ENCODE measurements around the gene HIC1. TPM values are rescaled to one million over a fixed set of nuclear protein-coding genes. Genes with fewer than 3 reads are reported as not detected.
"Not testable (repeated sequence)": the region's sequence is repeated elsewhere in the genome, so short reads cannot be mapped to it uniquely, and the experiment has no call there.

Gene HIC1
- total RNA-seq, 5 donors from 2014 or later (not counting 1 experiment from before 2014, with no cell fraction given) = 3.2 to 12.3 (median 8.4) TPM

GRCh38 chr17:2013220-2013993, 41.5 kb upstream of the HIC1 start:
- H3K27ac ChIP-seq (ENCODE audit: low read length); DNase-seq; H3K4me1 Mint-ChIP-seq; H3K27ac Mint-ChIP-seq; H3K4me3 Mint-ChIP-seq; H3K36me3 Mint-ChIP-seq; H3K9me3 Mint-ChIP-seq; H3K36me3 ChIP-seq (ENCODE audit: control insufficient read depth in 2 of 2, extremely low read depth in 1 of 2, insufficient read depth in 1 of 2, low read length in 1 of 2); H3K4me1 ChIP-seq (ENCODE audit: control insufficient read depth in 1 of 2, extremely low read depth in 1 of 2, insufficient read depth in 2 of 2, low read length in 2 of 2); ATAC-seq (replicated peaks in 1 of 4); H3K4me3 ChIP-seq (ENCODE audit: control insufficient read depth in 1 of 2, extremely low read depth in 1 of 2, low read length in 1 of 2); CTCF ChIA-PET; H3K9me3 ChIP-seq: not testable (repeated sequence)
- WGBS (ENCODE audit: insufficient coverage) = 100% methylated on average over 4 of the region's 6 CpGs
- POLR2A ChIA-PET = interaction anchor here in 1 of 2 donors (0.5 kb wide), 1 partner anchor 12 kb away, joined by 4 read pairs; the partner anchor contains the start of gene RTN4RL1
- H3K27me3 ChIP-seq (replicated peaks in 1 of 2; ENCODE audit: control insufficient read depth in 2 of 2, extremely low read depth in 1 of 2, insufficient read depth in 2 of 2, low read length in 1 of 2) = peaks cover 0 to 51% of the 10 kb centered on the region in 2 experiments
- H3K27me3 Mint-ChIP-seq = peaks cover 9 to 18% of the 10 kb centered on the region in 2 donors

- H3K4me3 Mint-ChIP-seq = no peak overlapping the region
- no peaks in the 10 kb centered on the region for H3K36me3 ChIP-seq (ENCODE audit: control insufficient read depth in 2 of 2, extremely low read depth in 1 of 2, insufficient read depth in 1 of 2, low read length in 1 of 2)
- no peak overlapping the region for H3K27ac Mint-ChIP-seq
- ATAC-seq (replicated peaks in 1 of 4) = no peak
- no peaks in the 10 kb centered on the region for H3K9me3 Mint-ChIP-seq
- ChIA-PET CTCF (no interaction called here), POLR2A (interaction anchor here in 1 of 2 donors (0.5 kb wide), 1 partner anchor 11 kb away, joined by 4 read pairs; the partner anchor contains the start of gene RTN4RL1)
- H3K27me3 Mint-ChIP-seq = peaks cover 10 to 19% of the 10 kb centered on the region in 2 donors
- no peaks in the 10 kb centered on the region for H3K4me1 ChIP-seq (ENCODE audit: control insufficient read depth in 1 of 2, extremely low read depth in 1 of 2, insufficient read depth in 2 of 2, low read length in 2 of 2)
- no peak overlapping the region for H3K27ac ChIP-seq (ENCODE audit: low read length)
- no peaks in the 10 kb centered on the region for H3K36me3 Mint-ChIP-seq
- no peaks in the 10 kb centered on the region for H3K9me3 ChIP-seq
- 80% methylated on average over 1 of the region's 1 CpG for WGBS (ENCODE audit: insufficient coverage)
- no peak for DNase-seq
- no peaks in the 10 kb centered on the region for H3K4me1 Mint-ChIP-seq
- peaks cover 0 to 56% of the 10 kb centered on the region in 2 experiments for H3K27me3 ChIP-seq (replicated peaks in 1 of 2; ENCODE audit: control insufficient read depth in 2 of 2, extremely low read depth in 1 of 2, insufficient read depth in 2 of 2, low read length in 1 of 2)
- no peak overlapping the region for H3K4me3 ChIP-seq (ENCODE audit: control insufficient read depth in 1 of 2, extremely low read depth in 1 of 2, low read length in 1 of 2)
These were observed 40.9 kb upstream of the HIC1 start for GRCh38 chr17:2013994-2014317.

- no peaks in the 10 kb centered on the region for H3K36me3 ChIP-seq (ENCODE audit: control insufficient read depth in 2 of 2, extremely low read depth in 1 of 2, insufficient read depth in 1 of 2, low read length in 1 of 2)
- H3K9me3 ChIP-seq = no peaks in the 10 kb centered on the region
- H3K4me1 Mint-ChIP-seq = no peaks in the 10 kb centered on the region
- H3K27me3 ChIP-seq (replicated peaks in 1 of 2; ENCODE audit: control insufficient read depth in 2 of 2, extremely low read depth in 1 of 2, insufficient read depth in 2 of 2, low read length in 1 of 2) = peaks cover 0 to 69% of the 10 kb centered on the region in 2 experiments
- CTCF ChIA-PET = no interaction called here
- H3K4me3 ChIP-seq (ENCODE audit: control insufficient read depth in 1 of 2, extremely low read depth in 1 of 2, low read length in 1 of 2) = no peak overlapping the region
- H3K9me3 Mint-ChIP-seq = no peaks in the 10 kb centered on the region
- no peak for ATAC-seq (replicated peaks in 1 of 4)
- no peak overlapping the region for H3K27ac Mint-ChIP-seq
- no peaks in the 10 kb centered on the region for H3K36me3 Mint-ChIP-seq
- POLR2A ChIA-PET = no interaction called here
- no peak overlapping the region for H3K27ac ChIP-seq (ENCODE audit: low read length)
- no peaks in the 10 kb centered on the region for H3K4me1 ChIP-seq (ENCODE audit: control insufficient read depth in 1 of 2, extremely low read depth in 1 of 2, insufficient read depth in 2 of 2, low read length in 2 of 2)
- DNase-seq = no peak
- H3K27me3 Mint-ChIP-seq = peaks cover 16 to 28% of the 10 kb centered on the region in 2 donors
- no peak overlapping the region for H3K4me3 Mint-ChIP-seq
- 81% methylated on average over 10 of the region's 14 CpGs for WGBS (ENCODE audit: insufficient coverage)
These were observed 39.6 kb upstream of the HIC1 start for GRCh38 chr17:2015314-2015713.

- DNase-seq (no peak), ATAC-seq (replicated peaks in 1 of 4) (no peak)
- Mint-ChIP-seq H3K36me3 (no peaks in the 10 kb centered on the region), H3K9me3 (no peaks in the 10 kb centered on the region), H3K27ac (no peak overlapping the region), H3K4me3 (no peak overlapping the region), H3K4me1 (peaks cover 0 to 3% (median 0%) of the 10 kb centered on the region in 3 donors), H3K27me3 (peaks cover 18 to 28% of the 10 kb centered on the region in 2 donors)
- Histone ChIP-seq H3K9me3 (no peaks in the 10 kb centered on the region), H3K4me3 (ENCODE audit: control insufficient read depth in 1 of 2, extremely low read depth in 1 of 2, low read length in 1 of 2) (no peak overlapping the region), H3K4me1 (ENCODE audit: control insufficient read depth in 1 of 2, extremely low read depth in 1 of 2, insufficient read depth in 2 of 2, low read length in 2 of 2) (no peaks in the 10 kb centered on the region), H3K27ac (ENCODE audit: low read length) (no peak overlapping the region), H3K36me3 (ENCODE audit: control insufficient read depth in 2 of 2, extremely low read depth in 1 of 2, insufficient read depth in 1 of 2, low read length in 1 of 2) (no peaks in the 10 kb centered on the region), H3K27me3 (replicated peaks in 1 of 2; ENCODE audit: control insufficient read depth in 2 of 2, extremely low read depth in 1 of 2, insufficient read depth in 2 of 2, low read length in 1 of 2) (peaks cover 0 to 73% of the 10 kb centered on the region in 2 experiments)
- WGBS (ENCODE audit: insufficient coverage) = 90% methylated on average over 19 of the region's 20 CpGs
- ChIA-PET POLR2A (no interaction called here), CTCF (no interaction called here)
These were observed 38.4 kb upstream of the HIC1 start for GRCh38 chr17:2016494-2016893.

- H3K27me3 Mint-ChIP-seq = peaks cover 17 to 26% of the 10 kb centered on the region in 2 donors
- H3K4me3 ChIP-seq (ENCODE audit: control insufficient read depth in 1 of 2, extremely low read depth in 1 of 2, low read length in 1 of 2) = no peak overlapping the region
- ChIA-PET POLR2A (no interaction called here), CTCF (no interaction called here)
- H3K27ac ChIP-seq (ENCODE audit: low read length) = no peak overlapping the region
- H3K9me3 Mint-ChIP-seq = no peaks in the 10 kb centered on the region
- H3K36me3 Mint-ChIP-seq = no peaks in the 10 kb centered on the region
- no peaks in the 10 kb centered on the region for H3K9me3 ChIP-seq
- H3K27ac Mint-ChIP-seq = no peak overlapping the region
- H3K27me3 ChIP-seq (replicated peaks in 1 of 2; ENCODE audit: control insufficient read depth in 2 of 2, extremely low read depth in 1 of 2, insufficient read depth in 2 of 2, low read length in 1 of 2) = peaks cover 0 to 78% of the 10 kb centered on the region in 2 experiments
- no peaks in the 10 kb centered on the region for H3K36me3 ChIP-seq (ENCODE audit: control insufficient read depth in 2 of 2, extremely low read depth in 1 of 2, insufficient read depth in 1 of 2, low read length in 1 of 2)
- no peak overlapping the region for H3K4me3 Mint-ChIP-seq
- DNase-seq (no peak), ATAC-seq (replicated peaks in 1 of 4) (no peak)
- WGBS (ENCODE audit: insufficient coverage) = 80% methylated on average over 16 of the region's 19 CpGs
- H3K4me1 Mint-ChIP-seq = peaks cover under 1 to 5% (median 2%) of the 10 kb centered on the region in 3 donors
- peaks cover 0 to 3% of the 10 kb centered on the region in 2 experiments for H3K4me1 ChIP-seq (ENCODE audit: control insufficient read depth in 1 of 2, extremely low read depth in 1 of 2, insufficient read depth in 2 of 2, low read length in 2 of 2)
These were observed 37.5 kb upstream of the HIC1 start for GRCh38 chr17:2017274-2017941.

- Histone ChIP-seq H3K4me3 (ENCODE audit: control insufficient read depth in 1 of 2, extremely low read depth in 1 of 2, low read length in 1 of 2) (no peak overlapping the region), H3K27ac (ENCODE audit: low read length) (no peak overlapping the region), H3K36me3 (ENCODE audit: control insufficient read depth in 2 of 2, extremely low read depth in 1 of 2, insufficient read depth in 1 of 2, low read length in 1 of 2) (no peaks in the 10 kb centered on the region), H3K9me3 (no peaks in the 10 kb centered on the region), H3K27me3 (replicated peaks in 1 of 2; ENCODE audit: control insufficient read depth in 2 of 2, extremely low read depth in 1 of 2, insufficient read depth in 2 of 2, low read length in 1 of 2) (peaks cover 0 to 86% of the 10 kb centered on the region in 2 experiments), H3K4me1 (ENCODE audit: control insufficient read depth in 1 of 2, extremely low read depth in 1 of 2, insufficient read depth in 2 of 2, low read length in 2 of 2) (peaks cover 6 to 18% of the 10 kb centered on the region in 2 experiments)
- no peaks in the 10 kb centered on the region for H3K9me3 Mint-ChIP-seq
- H3K36me3 Mint-ChIP-seq = no peaks in the 10 kb centered on the region
- DNase-seq = no peak
- POLR2A ChIA-PET = no interaction called here
- H3K27me3 Mint-ChIP-seq = peaks cover 15 to 24% of the 10 kb centered on the region in 2 donors
- 80% methylated on average over 24 of the region's 24 CpGs for WGBS (ENCODE audit: insufficient coverage)
- H3K4me1 Mint-ChIP-seq = peaks cover 12 to 14% (median 13%) of the 10 kb centered on the region in 3 donors
- H3K4me3 Mint-ChIP-seq = no peak overlapping the region
- CTCF ChIA-PET = no interaction called here
- no peak for ATAC-seq (replicated peaks in 1 of 4)
- H3K27ac Mint-ChIP-seq = no peak overlapping the region
These were observed 36.0 kb upstream of the HIC1 start for GRCh38 chr17:2018716-2019510.
